Amygdala (tissue), 56 donors: ENCODE results near the gene ELMO3.

Experiments used
- DNase-seq, 56 donors: peaks; one replicate each; lab custom pipeline; 2025; lab: John Stamatoyannopoulos, UW

The ELMO3 gene

GRCh38 chr16:67212766-67213165, 13.8 kb downstream of the ELMO3 start:
- DNase-seq: no peak

GRCh38 chr16:67213197-67214019, 14.5 kb downstream of the ELMO3 start:
- no peak for DNase-seq

GRCh38 chr16:67215706-67216105, 16.8 kb downstream of the ELMO3 start:
- no peak for DNase-seq

- DNase-seq: peak in 8 of 56 donors; percentile 3 to 46 (median 16)
Measured at GRCh38 chr16:67216612-67217490, 17.9 kb downstream of the ELMO3 start.

- DNase-seq: no peak
Measured at GRCh38 chr16:67223992-67224391, 25.1 kb downstream of the ELMO3 start.

- no peak for DNase-seq
Measured at GRCh38 chr16:67226295-67226803, 27.4 kb downstream of the ELMO3 start.

GRCh38 chr16:67226804-67227566, 28.1 kb downstream of the ELMO3 start, which contains the start of gene TMEM208:
Gene TMEM208, plus strand, starts transcription at chr16:67227130. Its CDS starts 89 bp downstream, at chr16:67227219.
- DNase-seq: peak; percentile 76 to 98 (median 92)

- no peak for DNase-seq
Measured at GRCh38 chr16:67227567-67227921, 28.6 kb downstream of the ELMO3 start.

GRCh38 chr16:67228034-67228785, 29.3 kb downstream of the ELMO3 start:
- DNase-seq: no peak

- DNase-seq: no peak
Measured at GRCh38 chr16:67228905-67229304, 30.0 kb downstream of the ELMO3 start.

GRCh38 chr16:67229906-67230808, 31.2 kb downstream of the ELMO3 start:
- no peak for DNase-seq

GRCh38 chr16:67230809-67231660, 32.1 kb downstream of the ELMO3 start:
- DNase-seq: no peak

GRCh38 chr16:67233596-67233995, 34.7 kb downstream of the ELMO3 start:
- no peak for DNase-seq

GRCh38 chr16:67234180-67234597, 35.3 kb downstream of the ELMO3 start:
- DNase-seq: no peak

- peak in 6 of 56 donors; percentile 14 to 63 (median 28) for DNase-seq
Measured at GRCh38 chr16:67235816-67236562, 37.1 kb downstream of the ELMO3 start.

GRCh38 chr16:67236563-67237395, 37.8 kb downstream of the ELMO3 start:
- DNase-seq: peak in 19 of 56 donors; percentile 17 to 73 (median 43)
